ENCODE results near the gene HELZ. TPM values are rescaled to one million over a fixed set of nuclear protein-coding genes. Genes with fewer than 3 reads are reported as not detected.
A peak's percentile ranks its signal among the peaks of the same experiment; 100 is the strongest.

HELZ gene
- total RNA-seq, 1 experiment from 2014 or later = 40.5 TPM

GRCh38 chr17:67125924-67126323 lies 119.1 kb downstream of the HELZ start:
- DNase-seq (ENCODE audit: low read depth, low spot score) (no peak), ATAC-seq (peak; percentile 14; the same call in 1 of the 2 replicates)
- intact Hi-C loops (cut with micrococcal nuclease) = no loop called here
- H3K27ac ChIP-seq (ENCODE audit: low read depth, low read length) = no peak overlapping the region
- TF ChIP-seq EZH2 (IDR thresholded peaks at IDR 0.05) (no peak), TCF7L2 (IDR thresholded peaks at IDR 0.05; ENCODE audit: borderline replicate concordance, extremely low read depth, insufficient read depth, insufficient read length) (no peak), REST (IDR thresholded peaks at IDR 0.05; ENCODE audit: low read depth) (no peak), RAD21 (IDR thresholded peaks at IDR 0.05; ENCODE audit: low read depth) (no peak)
- H3K27me3 ChIP-seq (ENCODE audit: insufficient read depth, low read length) = no peaks in the 10 kb centered on the region
- H3K4me1 ChIP-seq (ENCODE audit: control insufficient read depth in 1 of 2, insufficient read depth in 2 of 2, low read length in 2 of 2) = no peaks in the 10 kb centered on the region
- POLR2A ChIA-PET = no interaction called here
- no peak overlapping the region for H3K4me2 ChIP-seq (ENCODE audit: low read length)
- H3K9me3 ChIP-seq (ENCODE audit: control insufficient read depth in 1 of 2, insufficient read depth in 1 of 2, low read depth in 1 of 2, low read length in 2 of 2) = no peaks in the 10 kb centered on the region
- no peak overlapping the region for H2AFZ ChIP-seq (ENCODE audit: low read depth, low read length, poor library complexity, severe bottlenecking)
- H4K20me1 ChIP-seq (ENCODE audit: insufficient read depth) = 0 out of 2 replicates have a peak, but pooled peaks cover 5% of the 10 kb centered on the region
- no peak overlapping the region for H3K4me3 ChIP-seq (replicated peaks in 1 of 2; ENCODE audit: low read depth in 1 of 2, low read length in 2 of 2)
- no peak overlapping the region for H3K9ac ChIP-seq (ENCODE audit: low read length)
- H3K9me2 ChIP-seq (ENCODE audit: insufficient read depth) = no peaks in the 10 kb centered on the region
- CTCF ChIA-PET = no interaction called here
- RAD21 ChIA-PET (ENCODE audit: low non-redundant PET in 1 of 2, low total read pairs in 2 of 2, uncharacterized antibody in 2 of 2, unreplicated experiment in 2 of 2) = no interaction called here
- H3K79me2 ChIP-seq (ENCODE audit: insufficient read depth, low read length) = no peaks in the 10 kb centered on the region
- H3K36me3 ChIP-seq (ENCODE audit: control insufficient read depth in 1 of 2, insufficient read depth in 2 of 2, low read length in 2 of 2) = peaks cover 5 to 7% of the 10 kb centered on the region in 2 experiments; a peak in 3 of 4 replicates
- no TSS peak for BruUV-seq (replicated peaks)

GRCh38 chr17:67125417-67125816 lies 119.6 kb downstream of the HELZ start:
- POLR2A ChIA-PET = no interaction called here
- intact Hi-C loops (cut with micrococcal nuclease) = no loop called here

More at GRCh38 chr17:67125417-67125816, 119.6 kb downstream of the HELZ start:
- Histone ChIP-seq H3K4me3 (replicated peaks in 1 of 2; ENCODE audit: low read depth in 1 of 2, low read length in 2 of 2) (no peak overlapping the region), H3K9me3 (ENCODE audit: control insufficient read depth in 1 of 2, insufficient read depth in 1 of 2, low read depth in 1 of 2, low read length in 2 of 2) (no peaks in the 10 kb centered on the region), H3K4me1 (ENCODE audit: control insufficient read depth in 1 of 2, insufficient read depth in 2 of 2, low read length in 2 of 2) (no peaks in the 10 kb centered on the region), H3K27ac (ENCODE audit: low read depth, low read length) (no peak overlapping the region), H3K9ac (ENCODE audit: low read length) (no peak overlapping the region), H3K9me2 (ENCODE audit: insufficient read depth) (no peaks in the 10 kb centered on the region), H4K20me1 (ENCODE audit: insufficient read depth) (0 out of 2 replicates have a peak, but pooled peaks cover 5% of the 10 kb centered on the region), H3K4me2 (ENCODE audit: low read length) (no peak overlapping the region), H3K79me2 (ENCODE audit: insufficient read depth, low read length) (no peaks in the 10 kb centered on the region), H3K27me3 (ENCODE audit: insufficient read depth, low read length) (no peaks in the 10 kb centered on the region), H3K36me3 (ENCODE audit: control insufficient read depth in 1 of 2, insufficient read depth in 2 of 2, low read length in 2 of 2) (peaks cover 7 to 9% of the 10 kb centered on the region in 2 experiments), H2AFZ (ENCODE audit: low read depth, low read length, poor library complexity, severe bottlenecking) (no peak overlapping the region)
- ATAC-seq = peak; percentile 38; the same call in 1 of the 2 replicates
- no TSS peak for BruUV-seq (replicated peaks)
- DNase-seq (ENCODE audit: low read depth, low spot score) = no peak
- no peak for TF ChIP-seq CEBPB (IDR thresholded peaks at IDR 0.05; ENCODE audit: low read depth)
- TF ChIP-seq EZH2phosphoT487 (IDR thresholded peaks at IDR 0.05; ENCODE audit: borderline replicate concordance) = no peak
- TF ChIP-seq YY1 (IDR thresholded peaks at IDR 0.05; ENCODE audit: extremely low read depth, insufficient replicate concordance, low read depth, low read length) = no peak
- ChIA-PET RAD21 (ENCODE audit: low non-redundant PET in 1 of 2, low total read pairs in 2 of 2, uncharacterized antibody in 2 of 2, unreplicated experiment in 2 of 2) (no interaction called here), CTCF (no interaction called here)
